ENCODE results near the gene TMPRSS13. TPM values are rescaled to one million over a fixed set of nuclear protein-coding genes. Genes with fewer than 3 reads are reported as not detected.

Gene TMPRSS13
- polyA plus RNA-seq, 1 donor = 3.6 TPM

DNA sequence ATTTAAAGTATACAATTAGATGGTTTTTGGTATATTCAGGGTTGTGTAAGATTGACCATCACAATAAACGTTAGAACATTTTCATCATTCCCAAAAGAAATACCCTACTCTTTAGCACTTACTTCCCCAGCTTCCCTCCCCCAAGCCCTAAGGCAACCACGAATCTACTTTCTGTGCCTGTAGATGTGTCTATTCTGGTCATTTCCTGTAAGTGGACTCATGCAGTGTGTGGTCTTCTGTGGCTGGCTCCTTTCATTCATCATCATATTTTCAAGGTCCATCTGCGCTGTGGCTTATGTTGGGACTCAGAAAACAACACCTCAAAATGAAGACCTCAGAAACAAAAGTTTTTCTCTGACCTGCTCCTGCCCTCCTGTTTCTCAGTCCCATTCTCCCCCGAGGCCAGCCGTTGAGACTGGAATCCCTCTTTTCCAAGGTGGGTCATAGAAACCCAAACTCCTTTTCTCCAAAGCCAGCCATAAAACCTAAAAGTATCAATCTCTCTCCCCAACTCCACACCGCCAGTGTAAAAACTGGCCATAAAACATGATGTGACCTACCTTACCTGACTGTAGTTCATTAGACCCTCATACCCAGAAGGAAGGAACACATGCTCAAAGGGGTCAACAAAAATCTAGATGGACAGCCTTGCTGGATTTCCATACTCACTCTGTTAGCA, 12.9 kb upstream of the TMPRSS13 start:
- no peaks in the 10 kb centered on the region for H3K36me3 ChIP-seq (ENCODE audit: control insufficient read depth, insufficient read depth, low read length)
- no peaks in the 10 kb centered on the region for H3K9me3 ChIP-seq (ENCODE audit: control insufficient read depth, low read depth, low read length)
- WGBS (ENCODE audit: insufficient coverage, low lambda C conversion rate) = 83% methylated on average over 1 of the region's 6 CpGs
- no peaks in the 10 kb centered on the region for H3K27me3 ChIP-seq (ENCODE audit: control insufficient read depth, insufficient read depth, low read length)
- no peak overlapping the region for H3K27ac ChIP-seq (ENCODE audit: low read length)
- peaks cover 14% of the 10 kb centered on the region for H3K4me1 ChIP-seq (ENCODE audit: control insufficient read depth, insufficient read depth, low read length)
- no peak overlapping the region for H3K4me3 ChIP-seq (ENCODE audit: low read length)
- DNase-seq = no peak

- WGBS (ENCODE audit: insufficient coverage, low lambda C conversion rate) = no CpG with 5 or more reads among the region's 4 CpGs
- no peak for DNase-seq
- Histone ChIP-seq H3K36me3 (ENCODE audit: control insufficient read depth, insufficient read depth, low read length) (no peaks in the 10 kb centered on the region), H3K9me3 (ENCODE audit: control insufficient read depth, low read depth, low read length) (no peaks in the 10 kb centered on the region), H3K27ac (ENCODE audit: low read length) (no peak overlapping the region), H3K4me1 (ENCODE audit: control insufficient read depth, insufficient read depth, low read length) (peaks cover 9% of the 10 kb centered on the region), H3K4me3 (ENCODE audit: low read length) (no peak overlapping the region), H3K27me3 (ENCODE audit: control insufficient read depth, insufficient read depth, low read length) (no peaks in the 10 kb centered on the region)
These were observed 12.0 kb upstream of the TMPRSS13 start for GRCh38 chr11:117941163-117941707.

GRCh38 chr11:117940736-117941135, 11.5 kb upstream of the TMPRSS13 start:
- DNase-seq = no peak
- no peaks in the 10 kb centered on the region for H3K36me3 ChIP-seq (ENCODE audit: control insufficient read depth, insufficient read depth, low read length)
- no CpG with 5 or more reads among the region's 8 CpGs for WGBS (ENCODE audit: insufficient coverage, low lambda C conversion rate)

GRCh38 chr11:117936973-117937372, 7.8 kb upstream of the TMPRSS13 start:
- H3K4me3 ChIP-seq (ENCODE audit: low read length) = no peak overlapping the region
- H3K4me1 ChIP-seq (ENCODE audit: control insufficient read depth, insufficient read depth, low read length) = peaks cover 22% of the 10 kb centered on the region
- 44% methylated on average over 3 of the region's 6 CpGs for WGBS (ENCODE audit: insufficient coverage, low lambda C conversion rate)
- H3K36me3 ChIP-seq (ENCODE audit: control insufficient read depth, insufficient read depth, low read length) = no peaks in the 10 kb centered on the region
- H3K9me3 ChIP-seq (ENCODE audit: control insufficient read depth, low read depth, low read length) = no peaks in the 10 kb centered on the region
- peak overlapping the region; percentile 39 for H3K27ac ChIP-seq (ENCODE audit: low read length)
- H3K27me3 ChIP-seq (ENCODE audit: control insufficient read depth, insufficient read depth, low read length) = no peaks in the 10 kb centered on the region
- DNase-seq = no peak

More at GRCh38 chr11:117940736-117941135, 11.5 kb upstream of the TMPRSS13 start:
- Histone ChIP-seq H3K27ac (ENCODE audit: low read length) (no peak overlapping the region), H3K27me3 (ENCODE audit: control insufficient read depth, insufficient read depth, low read length) (no peaks in the 10 kb centered on the region), H3K4me1 (ENCODE audit: control insufficient read depth, insufficient read depth, low read length) (peaks cover 9% of the 10 kb centered on the region), H3K9me3 (ENCODE audit: control insufficient read depth, low read depth, low read length) (no peaks in the 10 kb centered on the region), H3K4me3 (ENCODE audit: low read length) (no peak overlapping the region)

- no peak overlapping the region for H3K27ac ChIP-seq (ENCODE audit: low read length)
- no CpG with 5 or more reads among the region's 19 CpGs for WGBS (ENCODE audit: insufficient coverage, low lambda C conversion rate)
- no peaks in the 10 kb centered on the region for H3K36me3 ChIP-seq (ENCODE audit: control insufficient read depth, insufficient read depth, low read length)
- H3K27me3 ChIP-seq (ENCODE audit: control insufficient read depth, insufficient read depth, low read length) = no peaks in the 10 kb centered on the region
- peaks cover 21% of the 10 kb centered on the region for H3K4me1 ChIP-seq (ENCODE audit: control insufficient read depth, insufficient read depth, low read length)
- H3K4me3 ChIP-seq (ENCODE audit: low read length) = no peak overlapping the region
- no peaks in the 10 kb centered on the region for H3K9me3 ChIP-seq (ENCODE audit: control insufficient read depth, low read depth, low read length)
- DNase-seq = no peak
These were observed 5.5 kb upstream of the TMPRSS13 start for GRCh38 chr11:117934526-117935307.

GRCh38 chr11:117933930-117934329, 4.7 kb upstream of the TMPRSS13 start:
- H3K27ac ChIP-seq (ENCODE audit: low read length) = peak overlapping the region; percentile 61
- H3K4me3 ChIP-seq (ENCODE audit: low read length) = no peak overlapping the region
- no CpG with 5 or more reads among the region's 5 CpGs for WGBS (ENCODE audit: insufficient coverage, low lambda C conversion rate)
- peaks cover 27% of the 10 kb centered on the region for H3K4me1 ChIP-seq (ENCODE audit: control insufficient read depth, insufficient read depth, low read length)
- no peaks in the 10 kb centered on the region for H3K9me3 ChIP-seq (ENCODE audit: control insufficient read depth, low read depth, low read length)
- H3K27me3 ChIP-seq (ENCODE audit: control insufficient read depth, insufficient read depth, low read length) = no peaks in the 10 kb centered on the region
- H3K36me3 ChIP-seq (ENCODE audit: control insufficient read depth, insufficient read depth, low read length) = no peaks in the 10 kb centered on the region
- DNase-seq = no peak

- H3K9me3 ChIP-seq (ENCODE audit: control insufficient read depth, low read depth, low read length) = no peaks in the 10 kb centered on the region
- no CpG with 5 or more reads among the region's 4 CpGs for WGBS (ENCODE audit: insufficient coverage, low lambda C conversion rate)
- H3K27ac ChIP-seq (ENCODE audit: low read length) = peak overlapping the region; percentile 61
- peak in 1 of 2 donors; percentile 40 for DNase-seq
- no peak overlapping the region for H3K4me3 ChIP-seq (ENCODE audit: low read length)
- H3K27me3 ChIP-seq (ENCODE audit: control insufficient read depth, insufficient read depth, low read length) = no peaks in the 10 kb centered on the region
- H3K36me3 ChIP-seq (ENCODE audit: control insufficient read depth, insufficient read depth, low read length) = no peaks in the 10 kb centered on the region
- H3K4me1 ChIP-seq (ENCODE audit: control insufficient read depth, insufficient read depth, low read length) = peaks cover 27% of the 10 kb centered on the region
These were observed 4.3 kb upstream of the TMPRSS13 start for GRCh38 chr11:117933475-117933874.

DNA sequence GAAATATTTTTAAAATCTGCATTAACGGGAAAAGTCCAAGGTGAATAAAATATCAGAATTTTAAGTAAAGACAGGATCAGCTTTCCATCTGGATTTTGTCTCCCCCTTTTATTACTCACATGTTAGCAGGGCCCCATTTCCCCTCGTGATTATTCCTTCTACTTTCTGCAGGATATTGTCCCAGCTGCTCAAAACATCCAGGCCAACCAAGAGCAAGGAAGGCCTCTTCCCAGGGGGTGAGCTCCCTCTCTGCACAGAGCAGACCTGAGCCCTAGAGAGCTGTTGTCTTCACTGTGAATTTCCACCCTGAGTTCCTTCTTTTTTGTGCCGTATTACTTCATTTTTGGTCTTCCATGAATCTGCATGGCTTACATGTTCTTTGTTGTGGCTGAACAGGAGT, 3.7 kb upstream of the TMPRSS13 start:
- WGBS (ENCODE audit: insufficient coverage, low lambda C conversion rate) = 100% methylated on average over 2 of the region's 3 CpGs
- Histone ChIP-seq H3K27me3 (ENCODE audit: control insufficient read depth, insufficient read depth, low read length) (peaks cover 3% of the 10 kb centered on the region), H3K4me1 (ENCODE audit: control insufficient read depth, insufficient read depth, low read length) (peaks cover 27% of the 10 kb centered on the region), H3K27ac (ENCODE audit: low read length) (no peak overlapping the region), H3K9me3 (ENCODE audit: control insufficient read depth, low read depth, low read length) (no peaks in the 10 kb centered on the region), H3K36me3 (ENCODE audit: control insufficient read depth, insufficient read depth, low read length) (no peaks in the 10 kb centered on the region), H3K4me3 (ENCODE audit: low read length) (no peak overlapping the region)
- no peak for DNase-seq

- Histone ChIP-seq H3K4me1 (ENCODE audit: control insufficient read depth, insufficient read depth, low read length) (peaks cover 24% of the 10 kb centered on the region), H3K36me3 (ENCODE audit: control insufficient read depth, insufficient read depth, low read length) (no peaks in the 10 kb centered on the region), H3K27ac (ENCODE audit: low read length) (no peak overlapping the region), H3K27me3 (ENCODE audit: control insufficient read depth, insufficient read depth, low read length) (peaks cover 3% of the 10 kb centered on the region), H3K4me3 (ENCODE audit: low read length) (no peak overlapping the region), H3K9me3 (ENCODE audit: control insufficient read depth, low read depth, low read length) (no peaks in the 10 kb centered on the region)
- no peak for DNase-seq
- WGBS (ENCODE audit: insufficient coverage, low lambda C conversion rate) = no CpG with 5 or more reads among the region's 6 CpGs
These were observed 3.2 kb upstream of the TMPRSS13 start for GRCh38 chr11:117932426-117932825.

DNA sequence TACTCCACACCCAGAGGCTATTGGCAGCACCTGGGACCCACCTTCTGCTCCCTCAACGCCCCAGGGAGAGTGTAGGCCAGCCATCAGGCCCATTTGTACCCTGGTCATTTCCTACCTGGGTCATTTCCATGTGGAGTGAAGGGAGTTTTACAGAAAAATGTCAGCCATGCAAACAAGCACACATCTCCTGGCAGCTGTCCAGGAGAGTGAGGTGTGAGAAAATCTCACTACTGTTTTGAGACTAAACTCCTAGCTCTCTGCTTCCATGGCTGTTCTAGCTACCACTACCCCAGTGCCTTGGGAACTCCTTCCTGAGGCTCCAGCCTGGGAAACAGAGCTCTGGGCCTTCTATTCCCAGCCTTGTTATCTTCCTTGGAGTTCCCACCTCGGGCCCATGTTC, 2.8 kb upstream of the TMPRSS13 start:
- Histone ChIP-seq H3K4me3 (ENCODE audit: low read length) (no peak overlapping the region), H3K27ac (ENCODE audit: low read length) (no peak overlapping the region), H3K4me1 (ENCODE audit: control insufficient read depth, insufficient read depth, low read length) (peaks cover 23% of the 10 kb centered on the region), H3K36me3 (ENCODE audit: control insufficient read depth, insufficient read depth, low read length) (no peaks in the 10 kb centered on the region), H3K9me3 (ENCODE audit: control insufficient read depth, low read depth, low read length) (no peaks in the 10 kb centered on the region), H3K27me3 (ENCODE audit: control insufficient read depth, insufficient read depth, low read length) (peaks cover 3% of the 10 kb centered on the region)
- DNase-seq = no peak
- no CpG with 5 or more reads among the region's 2 CpGs for whole genome bisulfite sequencing (ENCODE audit: insufficient coverage, low lambda C conversion rate)
